Skeletal muscle tissue (tissue), 4 donors: Measurements from ENCODE around the gene MED29. TPM values are rescaled to one million over a fixed set of nuclear protein-coding genes. Genes with fewer than 3 reads are reported as not detected.

Source experiments
- H3K27ac ChIP-seq: one replicate; pipeline ENCODE4 v1.7.0; 2013; ENCODE audit warnings: mild to moderate bottlenecking, low read depth, low read length, inconsistent platforms
- H3K27me3 ChIP-seq, 3 donors: one replicate each; pipeline ENCODE4 v1.7.0; 2013; ENCODE audit warnings: low read length in 3 of 3; ENCODE audit not compliant: control insufficient read depth in 3 of 3, insufficient read depth in 3 of 3
- H3K36me3 ChIP-seq, 3 donors: one replicate each; pipeline ENCODE4 v1.7.0; 2013; ENCODE audit warnings: low read length in 3 of 3; ENCODE audit not compliant: control insufficient read depth in 3 of 3, insufficient read depth in 3 of 3
- H3K4me1 ChIP-seq, 3 donors: one replicate each; pipeline ENCODE4 v1.7.0; 2013; ENCODE audit warnings: low read length in 3 of 3, mild to moderate bottlenecking in 3 of 3; ENCODE audit not compliant: control insufficient read depth in 3 of 3, insufficient read depth in 3 of 3
- H3K4me3 ChIP-seq, 3 donors: one replicate each; pipeline ENCODE4 v1.7.0; 2013; ENCODE audit warnings: low read length in 3 of 3
- H3K9ac ChIP-seq, 3 donors: one replicate each; pipeline ENCODE4 v1.7.0; 2013; ENCODE audit warnings: low read length in 3 of 3, mild to moderate bottlenecking in 3 of 3, moderate library complexity in 2 of 3, low read depth in 1 of 3
- H3K9me3 ChIP-seq, 3 donors: one replicate each; pipeline ENCODE4 v1.7.0; 2013; ENCODE audit warnings: low read length in 3 of 3; ENCODE audit not compliant: control insufficient read depth in 3 of 3
- total RNA-seq: library from RNA; depleted of rRNA; stranded (reverse); fragments of >200 nt; gene quantifications from one replicate; pipeline ENCODE4 v1.2.3, GENCODE V29; 2014
- donor health status: Osteomylitis.

The MED29 gene
- total RNA-seq, 1 donor from 2014 or later: 9.4 TPM

GRCh38 chr19:39403331-39404312 is 12.4 kb downstream of the MED29 start:
- H3K9ac ChIP-seq: peak overlapping the region; percentile 93 to 97 (median 95)
- H3K27ac ChIP-seq: peak overlapping the region; percentile 100
- no peaks in the 10 kb centered on the region for H3K9me3 ChIP-seq
- H3K4me1 ChIP-seq: peaks cover 26 to 43% (median 34%) of the 10 kb centered on the region in 3 donors
- no peaks in the 10 kb centered on the region for H3K27me3 ChIP-seq
- H3K36me3 ChIP-seq: peaks cover 9 to 12% (median 11%) of the 10 kb centered on the region in 3 donors
- peak overlapping the region; percentile 70 to 78 (median 77) for H3K4me3 ChIP-seq

- H3K4me1 ChIP-seq: peaks cover 33 to 50% (median 46%) of the 10 kb centered on the region in 3 donors
- H3K9ac ChIP-seq: peak overlapping the region in 2 of 3 donors; percentile 33 to 89
- peak overlapping the region; percentile 100 for H3K27ac ChIP-seq
- peak overlapping the region in 1 of 3 donors; percentile 69 for H3K4me3 ChIP-seq
- H3K27me3 ChIP-seq: no peaks in the 10 kb centered on the region
- H3K9me3 ChIP-seq: no peaks in the 10 kb centered on the region
- peaks cover 11 to 13% (median 13%) of the 10 kb centered on the region in 3 donors for H3K36me3 ChIP-seq
Measured at GRCh38 chr19:39405261-39405957, 14.2 kb downstream of the MED29 start.

DNA sequence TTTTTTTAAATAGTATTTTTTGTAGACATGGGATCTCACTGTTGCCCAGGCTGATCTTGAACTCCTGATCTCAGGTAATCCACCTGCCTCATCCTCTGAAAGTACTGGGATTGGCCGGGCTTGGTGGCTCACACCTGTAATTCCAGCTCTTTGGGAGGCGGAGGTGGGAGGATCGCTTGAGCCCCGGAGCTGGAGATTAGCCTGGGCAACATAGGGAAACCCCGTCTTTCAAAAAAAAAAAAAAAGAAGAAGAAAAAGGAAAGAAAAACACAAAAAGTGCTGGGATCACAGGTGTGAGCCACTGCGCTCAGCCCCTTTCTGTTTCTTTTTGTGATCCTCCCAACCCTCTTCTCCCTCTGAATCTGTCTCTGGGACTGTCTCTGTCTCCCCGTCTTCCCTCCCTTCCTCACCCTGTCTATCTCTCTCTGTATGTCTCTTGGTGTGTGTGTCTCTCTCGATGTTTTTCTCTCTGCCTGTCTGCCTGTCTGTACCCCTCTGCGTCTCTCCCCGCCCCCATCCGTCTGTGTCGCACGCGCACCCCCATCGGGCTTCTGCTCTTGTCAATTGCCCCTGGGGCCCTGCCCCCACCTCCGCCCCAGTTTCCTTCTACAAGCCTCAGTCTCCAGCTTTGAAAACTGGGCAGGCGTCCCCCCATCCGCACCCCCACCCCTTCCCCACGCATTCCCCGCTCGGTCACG is 14.9 kb downstream of the MED29 start:
- peak overlapping the region; percentile 69 to 94 (median 70) for H3K4me3 ChIP-seq
- peak overlapping the region; percentile 80 to 89 (median 85) for H3K9ac ChIP-seq
- peak overlapping the region; percentile 100 for H3K27ac ChIP-seq
- H3K9me3 ChIP-seq: no peaks in the 10 kb centered on the region
- H3K4me1 ChIP-seq: peaks cover 40 to 54% (median 53%) of the 10 kb centered on the region in 3 donors
- no peaks in the 10 kb centered on the region for H3K27me3 ChIP-seq
- peaks cover 11 to 13% (median 13%) of the 10 kb centered on the region in 3 donors for H3K36me3 ChIP-seq

DNA sequence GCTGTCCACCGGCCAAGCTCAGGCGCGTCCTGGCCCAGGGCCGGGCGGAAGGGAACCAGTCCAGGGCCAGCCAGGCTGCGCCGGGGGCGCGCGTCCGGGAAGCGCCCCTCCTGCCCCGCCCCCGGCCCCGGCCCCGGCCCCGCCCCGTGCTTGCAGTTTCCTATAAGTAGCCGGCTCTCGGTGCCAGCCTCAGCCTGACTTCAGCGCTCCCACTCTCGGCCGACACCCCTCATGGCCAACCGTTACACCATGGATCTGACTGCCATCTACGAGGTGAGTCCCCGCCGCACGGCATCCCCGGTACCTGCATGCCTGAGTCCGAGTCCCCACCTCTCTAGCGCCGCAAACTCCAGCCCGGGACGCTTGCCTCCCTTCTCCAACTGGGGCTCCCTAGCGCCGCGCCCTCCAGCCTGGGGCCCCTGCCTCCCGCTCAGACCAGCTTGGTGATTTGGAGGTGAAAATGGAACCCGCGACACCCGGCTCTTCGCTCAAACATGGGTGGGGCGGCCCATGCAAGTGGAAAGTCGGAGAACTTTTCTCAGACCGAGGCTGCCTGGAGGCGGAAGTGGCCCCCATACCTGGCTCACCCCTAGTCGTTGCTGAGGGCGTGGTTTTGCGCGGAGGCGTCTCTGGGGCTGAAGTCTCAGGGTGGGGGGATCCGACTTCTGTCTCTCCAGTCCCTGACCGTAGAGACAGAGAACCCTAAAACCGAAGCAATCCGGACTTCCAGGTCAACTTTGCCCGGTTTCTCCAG is 15.7 kb downstream of the MED29 start, which contains the start of gene ZFP36:
ZFP36 (plus strand) TSS at position 192 of the 754 bp plus-strand sequence; CDS start at position 250, 58 bp downstream.
- Histone ChIP-seq H3K36me3 (peaks cover 11 to 13% (median 13%) of the 10 kb centered on the region in 3 donors), H3K4me3 (peak within 1 kb of the TSS; percentile 92 to 94 (median 94)), H3K9me3 (no peaks in the 10 kb centered on the region), H3K4me1 (peaks cover 43 to 55% (median 54%) of the 10 kb centered on the region in 3 donors), H3K9ac (peak within 1 kb of the TSS; percentile 85 to 99 (median 93)), H3K27ac (peak within 1 kb of the TSS; percentile 100), H3K27me3 (no peaks in the 10 kb centered on the region)

- H3K27me3 ChIP-seq: no peaks in the 10 kb centered on the region
- peak overlapping the region; percentile 92 to 94 (median 94) for H3K4me3 ChIP-seq
- peak overlapping the region; percentile 100 for H3K27ac ChIP-seq
- peaks cover 40 to 50% (median 49%) of the 10 kb centered on the region in 3 donors for H3K4me1 ChIP-seq
- H3K9ac ChIP-seq: peak overlapping the region; percentile 84 to 99 (median 93)
- H3K36me3 ChIP-seq: peaks cover 11 to 13% (median 13%) of the 10 kb centered on the region in 3 donors
- no peaks in the 10 kb centered on the region for H3K9me3 ChIP-seq
Measured at GRCh38 chr19:39407410-39407659, 16.2 kb downstream of the MED29 start.

DNA sequence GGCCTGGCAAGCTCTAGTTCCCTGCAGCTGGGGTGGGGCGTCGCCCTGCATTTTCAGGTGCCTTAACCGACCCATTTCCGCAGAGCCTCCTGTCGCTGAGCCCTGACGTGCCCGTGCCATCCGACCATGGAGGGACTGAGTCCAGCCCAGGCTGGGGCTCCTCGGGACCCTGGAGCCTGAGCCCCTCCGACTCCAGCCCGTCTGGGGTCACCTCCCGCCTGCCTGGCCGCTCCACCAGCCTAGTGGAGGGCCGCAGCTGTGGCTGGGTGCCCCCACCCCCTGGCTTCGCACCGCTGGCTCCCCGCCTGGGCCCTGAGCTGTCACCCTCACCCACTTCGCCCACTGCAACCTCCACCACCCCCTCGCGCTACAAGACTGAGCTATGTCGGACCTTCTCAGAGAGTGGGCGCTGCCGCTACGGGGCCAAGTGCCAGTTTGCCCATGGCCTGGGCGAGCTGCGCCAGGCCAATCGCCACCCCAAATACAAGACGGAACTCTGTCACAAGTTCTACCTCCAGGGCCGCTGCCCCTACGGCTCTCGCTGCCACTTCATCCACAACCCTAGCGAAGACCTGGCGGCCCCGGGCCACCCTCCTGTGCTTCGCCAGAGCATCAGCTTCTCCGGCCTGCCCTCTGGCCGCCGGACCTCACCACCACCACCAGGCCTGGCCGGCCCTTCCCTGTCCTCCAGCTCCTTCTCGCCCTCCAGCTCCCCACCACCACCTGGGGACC is 16.6 kb downstream of the MED29 start:
- Histone ChIP-seq H3K4me1 (peaks cover 38 to 50% (median 47%) of the 10 kb centered on the region in 3 donors), H3K27ac (peak overlapping the region; percentile 100), H3K36me3 (peaks cover 11 to 13% (median 13%) of the 10 kb centered on the region in 3 donors), H3K27me3 (no peaks in the 10 kb centered on the region), H3K4me3 (peak overlapping the region; percentile 92 to 94 (median 94)), H3K9ac (peak overlapping the region; percentile 84 to 99 (median 93)), H3K9me3 (no peaks in the 10 kb centered on the region)

DNA sequence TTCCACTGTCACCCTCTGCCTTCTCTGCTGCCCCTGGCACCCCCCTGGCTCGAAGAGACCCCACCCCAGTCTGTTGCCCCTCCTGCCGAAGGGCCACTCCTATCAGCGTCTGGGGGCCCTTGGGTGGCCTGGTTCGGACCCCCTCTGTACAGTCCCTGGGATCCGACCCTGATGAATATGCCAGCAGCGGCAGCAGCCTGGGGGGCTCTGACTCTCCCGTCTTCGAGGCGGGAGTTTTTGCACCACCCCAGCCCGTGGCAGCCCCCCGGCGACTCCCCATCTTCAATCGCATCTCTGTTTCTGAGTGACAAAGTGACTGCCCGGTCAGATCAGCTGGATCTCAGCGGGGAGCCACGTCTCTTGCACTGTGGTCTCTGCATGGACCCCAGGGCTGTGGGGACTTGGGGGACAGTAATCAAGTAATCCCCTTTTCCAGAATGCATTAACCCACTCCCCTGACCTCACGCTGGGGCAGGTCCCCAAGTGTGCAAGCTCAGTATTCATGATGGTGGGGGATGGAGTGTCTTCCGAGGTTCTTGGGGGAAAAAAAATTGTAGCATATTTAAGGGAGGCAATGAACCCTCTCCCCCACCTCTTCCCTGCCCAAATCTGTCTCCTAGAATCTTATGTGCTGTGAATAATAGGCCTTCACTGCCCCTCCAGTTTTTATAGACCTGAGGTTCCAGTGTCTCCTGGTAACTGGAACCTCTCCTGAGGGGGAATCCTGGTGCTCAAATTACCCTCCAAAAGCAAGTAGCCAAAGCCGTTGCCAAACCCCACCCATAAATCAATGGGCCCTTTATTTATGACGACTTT is 17.4 kb downstream of the MED29 start:
- Histone ChIP-seq H3K27ac (peak overlapping the region; percentile 100), H3K36me3 (peaks cover 11 to 13% (median 13%) of the 10 kb centered on the region in 3 donors), H3K4me1 (peaks cover 38 to 50% (median 47%) of the 10 kb centered on the region in 3 donors), H3K9ac (peak overlapping the region; percentile 84 to 99 (median 93)), H3K9me3 (no peaks in the 10 kb centered on the region), H3K27me3 (no peaks in the 10 kb centered on the region), H3K4me3 (peak overlapping the region; percentile 92 to 94 (median 94))
